ENCODE data around the gene KLHDC8B. TPM values are rescaled to one million over a fixed set of nuclear protein-coding genes. Genes with fewer than 3 reads are reported as not detected.

The KLHDC8B gene
- total and polyA plus RNA-seq, 9 of the 15 experiments (the other 6 are each of a cell fraction or from before 2014, with no cell fraction given): 6.9 to 34.8 (median 25.2) TPM

GRCh38 chr3:49153349-49153912, 18.0 kb upstream of the KLHDC8B start:
- H3K4me2 ChIP-seq (ENCODE audit: insufficient read depth, low read length): no peak overlapping the region
- ATAC-seq (no peak; the same call in 2 of the 3 replicates), FAIRE-seq (no peak), DNase-seq (ENCODE audit: extremely low read depth in 1 of 4, low spot score in 3 of 4) (no peak)
- no peak overlapping the region for H3K9ac ChIP-seq (ENCODE audit: insufficient read depth in 1 of 2, low read depth in 2 of 2, low read length in 2 of 2)
- no peaks in the 10 kb centered on the region for H4K20me1 ChIP-seq (replicated peaks; ENCODE audit: control insufficient read depth, insufficient read depth, low read length)
- TF ChIP-seq KLF16 (IDR thresholded peaks at IDR 0.05): no peak
- TF ChIP-seq NR2C2 (CRISPR knock-in tag; IDR thresholded peaks at IDR 0.05): peak; percentile 56; the same call in 1 of the 2 replicates
- peak; percentile 42; the same call in 1 of the 2 replicates for TF ChIP-seq NR2C2 (tag; IDR thresholded peaks at IDR 0.05)
- peak; percentile 79 for TF ChIP-seq NR2C1 (IDR thresholded peaks at IDR 0.05)
- peak; percentile 80 for TF ChIP-seq NR2C1 (tag; IDR thresholded peaks at IDR 0.05)
- BruUV-seq (replicated peaks): no TSS peak
- H3K4me1 ChIP-seq (replicated peaks in 1 of 2; ENCODE audit: control insufficient read depth in 2 of 2, insufficient read depth in 2 of 2, low read length in 2 of 2): no peaks in the 10 kb centered on the region; a peak in 1 of 5 replicates
- intact Hi-C loops (cut with micrococcal nuclease): no loop called here
- 34% methylated on average over 3 of the region's 3 CpGs for WGBS (ENCODE audit: insufficient coverage, low coverage, missing lambda C conversion rate)
- no peak overlapping the region for H3K27ac ChIP-seq (ENCODE audit: extremely low read depth, low read depth, low read length)
- no peaks in the 10 kb centered on the region for H3K9me3 ChIP-seq (replicated peaks; ENCODE audit: control insufficient read depth, insufficient read depth, low read depth, low read length)
- ChIA-PET CTCF (ENCODE audit: low intra/inter-chr PET ratio) (no interaction called here), POLR2A (interaction anchor here (0.6 to 0.9 kb wide), 2 partner anchors 11 to 23 kb away, joined by 3 read pairs; no protein-coding TSS in a partner anchor)
- H3K9me1 ChIP-seq (ENCODE audit: control insufficient read depth, insufficient read depth, low read length): no peaks in the 10 kb centered on the region
- no peak overlapping the region for H2AFZ ChIP-seq (ENCODE audit: low read depth, low read length)
- H3K27me3 ChIP-seq (ENCODE audit: control insufficient read depth in 2 of 2, insufficient read depth in 2 of 2, low read length in 2 of 2): no peaks in the 10 kb centered on the region
- no peaks in the 10 kb centered on the region for H3K79me2 ChIP-seq (ENCODE audit: control insufficient read depth, insufficient read depth, low read length)
- H3K36me3 ChIP-seq (ENCODE audit: control insufficient read depth, insufficient read depth, low read length): no peaks in the 10 kb centered on the region
- H3K4me3 ChIP-seq: no peak overlapping the region
- in situ Hi-C loops (cut with MboI): loop anchor here (25.0 kb wide), 1 partner anchor 284 kb away; the partner anchor contains the start of gene NICN1

- Histone ChIP-seq H2AFZ (ENCODE audit: low read depth, low read length) (no peak overlapping the region), H3K9me1 (ENCODE audit: control insufficient read depth, insufficient read depth, low read length) (no peaks in the 10 kb centered on the region), H3K79me2 (ENCODE audit: control insufficient read depth, insufficient read depth, low read length) (no peaks in the 10 kb centered on the region), H3K9me3 (replicated peaks; ENCODE audit: control insufficient read depth, insufficient read depth, low read depth, low read length) (no peaks in the 10 kb centered on the region), H3K27me3 (ENCODE audit: control insufficient read depth in 2 of 2, insufficient read depth in 2 of 2, low read length in 2 of 2) (no peaks in the 10 kb centered on the region), H3K27ac (ENCODE audit: extremely low read depth, low read depth, low read length) (no peak overlapping the region), H4K20me1 (replicated peaks; ENCODE audit: control insufficient read depth, insufficient read depth, low read length) (no peaks in the 10 kb centered on the region), H3K36me3 (ENCODE audit: control insufficient read depth, insufficient read depth, low read length) (peaks cover 6% of the 10 kb centered on the region; the same call in 1 of the 3 replicates), H3K4me1 (replicated peaks in 1 of 2; ENCODE audit: control insufficient read depth in 2 of 2, insufficient read depth in 2 of 2, low read length in 2 of 2) (no peaks in the 10 kb centered on the region; a peak in 1 of 5 replicates), H3K9ac (ENCODE audit: insufficient read depth in 1 of 2, low read depth in 2 of 2, low read length in 2 of 2) (no peak overlapping the region), H3K4me3 (no peak overlapping the region), H3K4me2 (ENCODE audit: insufficient read depth, low read length) (no peak overlapping the region)
- ATAC-seq: no peak
- in situ Hi-C loops (cut with MboI): loop anchor here (25.0 kb wide), 1 partner anchor 280 kb away; the partner anchor contains the start of gene NICN1
- ChIA-PET POLR2A (no interaction called here), CTCF (ENCODE audit: low intra/inter-chr PET ratio) (no interaction called here)
- no TSS peak for BruUV-seq (replicated peaks)
- FAIRE-seq: no peak
- no peak for DNase-seq (ENCODE audit: extremely low read depth in 1 of 4, low spot score in 3 of 4)
- WGBS (ENCODE audit: insufficient coverage, low coverage, missing lambda C conversion rate): 33% methylated on average over 1 of the region's 1 CpG
- intact Hi-C loops (cut with micrococcal nuclease): loop anchor here (5.0 kb wide), 1 partner anchor 170 kb away; no protein-coding TSS in a partner anchor
- no peak for TF ChIP-seq UBTF (IDR thresholded peaks at IDR 0.05; ENCODE audit: borderline replicate concordance in 1 of 2, low read depth in 2 of 2, low read length in 2 of 2)
- TF ChIP-seq ILF3 (IDR thresholded peaks at IDR 0.05; ENCODE audit: borderline replicate concordance): no peak
- no peak for TF ChIP-seq E2F1 (CRISPR knock-in tag; IDR thresholded peaks at IDR 0.05)
- no peak for TF ChIP-seq BRD4 (IDR thresholded peaks at IDR 0.05)
- no peak for TF ChIP-seq ZNF3 (CRISPR knock-in tag; IDR thresholded peaks at IDR 0.05)
- no peak for TF ChIP-seq NCOA1 (IDR thresholded peaks at IDR 0.05; ENCODE audit: low read depth)
- no peak for TF ChIP-seq SLC30A9 (CRISPR knock-in tag; IDR thresholded peaks at IDR 0.05)
- no peak for TF ChIP-seq CBX8 (IDR thresholded peaks at IDR 0.05; ENCODE audit: borderline replicate concordance, extremely low read depth, low read depth, low read length, poor library complexity, severe bottlenecking)
Measured at GRCh38 chr3:49157289-49157688, 14.1 kb upstream of the KLHDC8B start.

All from K562 (cell line).